Adrenal gland (tissue), 12 donors: Measurements from ENCODE around the gene VSTM2B. TPM values are rescaled to one million over a fixed set of nuclear protein-coding genes. Genes with fewer than 3 reads are reported as not detected.
A peak's percentile ranks its signal among the peaks of the same experiment; 100 is the strongest.

Experiments
- DNase-seq, 7 donors: peaks; one replicate each; pipeline ENCODE4 v3.0.0-alpha.2; 2019 to 2020
- H3K27ac ChIP-seq, 5 donors: fragments of 200-600 bp; sonication (generic) in 4 of 5; 1 replicate in 3 of 5; 2 replicates in 2 of 5; pipeline versions ENCODE4 v1.5.1 to v1.8.0; 2016 to 2020; ENCODE audit warnings: mild to moderate bottlenecking in 1 of 5
- H3K27me3 ChIP-seq: fragments of 200-600 bp; 2 replicates; pipeline ENCODE4 v1.8.0; 2021
- H3K36me3 ChIP-seq, 2 donors: fragments of 200-600 bp; replicated peaks in 1 of 2; 1 replicate in 1 of 2; 2 replicates in 1 of 2; pipeline versions ENCODE4 v1.5.1 to v1.8.0; 2018 to 2022
- H3K4me1 ChIP-seq, 2 donors: fragments of 200-600 bp; replicated peaks in 1 of 2; 1 replicate in 1 of 2; 2 replicates in 1 of 2; pipeline versions ENCODE4 v1.5.1 to v1.8.0; 2018 to 2021
- H3K4me3 ChIP-seq, 4 donors: fragments of 200-600 bp; sonication (generic) in 3 of 4; one replicate each; pipeline ENCODE4 v1.5.1; 2016 to 2018
- H3K9me3 ChIP-seq, 3 donors: fragments of 200-600 bp; sonication (generic) in 1 of 3; replicated peaks in 1 of 3; 1 replicate in 2 of 3; 2 replicates in 1 of 3; pipeline versions ENCODE4 v1.5.1 to v1.8.0; 2016 to 2021
- CTCF ChIP-seq, 6 experiments: fragments of 450-650 bp in 4 of 6; fragments of 200-600 bp in 2 of 6; sonication (generic) in 1 of 6; IDR thresholded peaks; 1 replicate in 5 of 6; 2 replicates in 1 of 6; pipeline versions ENCODE4 v1.5.1 to v1.8.0; 2016 to 2021; ENCODE audit warnings: antibody characterized with exemption in 6 of 6, mild to moderate bottlenecking in 2 of 6, moderate library complexity in 1 of 6
- POLR2A ChIP-seq, 2 donors: fragments of 450-650 bp; IDR thresholded peaks; one replicate each; pipeline ENCODE4 v1.6.1; 2017; ENCODE audit warnings: antibody characterized with exemption in 2 of 2, mild to moderate bottlenecking in 2 of 2, moderate library complexity in 1 of 2
- WGBS, 4 donors: extraction: QIAGEN DNeasy Blood & Tissue Kit in 2 of 4; methylation state at CpG; one replicate each; pipeline versions ENCODE4 v1.1.5 to v1.1.7; 2013 to 2017; 5-methylcytosine and 5-hydroxymethylcytosine counted together
- intact Hi-C, 2 donors: fragments of 100-400 bp; cut with DNase I; formaldehyde crosslinking; loops; one replicate each; pipeline versions ENCODE4 v1.14.1 to v1.15.0; 2022 to 2023
- polyA plus RNA-seq, 3 donors: library from polyadenylated mRNA; stranded (reverse); fragments of 200-250 nt in 2 of 3; fragments of 350-450 nt in 1 of 3; fragmentation: Illumina TruSeq in 1 of 3; extraction: RNeasy Lipid Tissue Mini Kit (QIAGEN cat#74804) in 1 of 3; gene quantifications; one replicate each; pipeline ENCODE4 v1.2.3, GENCODE V29; 2013 to 2014
- total RNA-seq, 9 donors: library from RNA; depleted of rRNA in 4 of 9; stranded (reverse); fragments of >200 nt in 4 of 9; fragments of 120-200 nt in 1 of 9; fragmentation: NEBNext Ultra II Directional in 1 of 9; extraction: Animal tissue kit (Norgen Biotek cat#: 25700) in 1 of 9; gene quantifications; one replicate each; pipeline versions ENCODE4 v1.1.0 to v1.2.4, GENCODE V29; 2013 to 2023
- donor health status: healthy with polysubstance abuse.
- donor health status: Bipolar disorder and iron deficiency.
- donor health status: DM: yes; HTN: yes; CAD: no.
- donor health status: DM: no; HTN: no; CAD: no.
- donor health status: DM: no; HTN: no; CAD: no.
- donor health status: DM: yes; HTN: yes; CAD: no.

The VSTM2B gene
- total and polyA plus RNA-seq, 12 donors: 0.09 to 1.3 (median 0.64) TPM; not detected in 8

- Histone ChIP-seq H3K27ac (no peak overlapping the region), H3K9me3 (no peaks in the 10 kb centered on the region), H3K36me3 (no peaks in the 10 kb centered on the region), H3K27me3 (peaks cover 13% of the 10 kb centered on the region), H3K4me1 (no peaks in the 10 kb centered on the region), H3K4me3 (no peak overlapping the region)
- 51 to 64% (median 56%) methylated on average over 3 of the region's 3 CpGs for WGBS, 4 donors
- TF ChIP-seq CTCF (IDR thresholded peaks at IDR 0.05): no peak
- TF ChIP-seq POLR2A (IDR thresholded peaks at IDR 0.05): no peak
- intact Hi-C loops: no loop called here
- DNase-seq: no peak
Measured at GRCh38 chr19:29598496-29598895, 72.7 kb downstream of the VSTM2B start.

GRCh38 chr19:29603308-29603707, 77.5 kb downstream of the VSTM2B start:
- 75 to 87% (median 82%) methylated on average over 5 of the region's 5 CpGs for WGBS, 4 donors
- H3K27me3 ChIP-seq: no peaks in the 10 kb centered on the region
- no peak overlapping the region for H3K27ac ChIP-seq
- H3K9me3 ChIP-seq: no peaks in the 10 kb centered on the region
- no peaks in the 10 kb centered on the region for H3K36me3 ChIP-seq
- no peak for DNase-seq
- peaks cover 5 to 16% of the 10 kb centered on the region in 2 donors for H3K4me1 ChIP-seq
- intact Hi-C loops: no loop called here
- TF ChIP-seq POLR2A (IDR thresholded peaks at IDR 0.05): no peak
- TF ChIP-seq CTCF (IDR thresholded peaks at IDR 0.05): no peak
- no peak overlapping the region for H3K4me3 ChIP-seq

GRCh38 chr19:29605653-29606419, 80.0 kb downstream of the VSTM2B start, which contains the start of gene POP4:
Gene POP4 (plus strand): TSS chr19:29606283. CDS start chr19:29606319, 36 bp downstream.
- no peaks in the 10 kb centered on the region for H3K9me3 ChIP-seq
- TF ChIP-seq CTCF (IDR thresholded peaks at IDR 0.05) (no peak), POLR2A (IDR thresholded peaks at IDR 0.05) (peak; percentile 97 to 99)
- peaks cover 5 to 16% of the 10 kb centered on the region in 2 donors for H3K4me1 ChIP-seq
- 0 to 1% (median 0%) methylated on average over 24 to 47 of the region's 47 CpGs for WGBS, 4 donors
- intact Hi-C loops: loop anchor here in 1 of 2 donors (5.0 kb wide), 1 partner anchor 111 kb away; the partner anchor contains the start of gene C19orf12
- peaks cover 0 to 13% of the 10 kb centered on the region in 2 donors for H3K36me3 ChIP-seq
- no peaks in the 10 kb centered on the region for H3K27me3 ChIP-seq
- H3K4me3 ChIP-seq: peak within 1 kb of the TSS; percentile 73 to 90 (median 82)
- DNase-seq: peak; percentile 97 to 99 (median 98)
- peak within 1 kb of the TSS; percentile 83 to 97 (median 94) for H3K27ac ChIP-seq

- DNase-seq: no peak
- peaks cover 5 to 16% of the 10 kb centered on the region in 2 donors for H3K4me1 ChIP-seq
- peak overlapping the region; percentile 83 to 97 (median 94) for H3K27ac ChIP-seq
- no peaks in the 10 kb centered on the region for H3K27me3 ChIP-seq
- no peaks in the 10 kb centered on the region for H3K9me3 ChIP-seq
- 1 to 2% (median 2%) methylated on average over 12 of the region's 12 CpGs for WGBS, 4 donors
- peaks cover 0 to 17% of the 10 kb centered on the region in 2 donors for H3K36me3 ChIP-seq
- H3K4me3 ChIP-seq: peak overlapping the region; percentile 73 to 90 (median 82)
- intact Hi-C loops: loop anchor here in 1 of 2 donors (5.0 kb wide), 1 partner anchor 111 kb away; the partner anchor contains the start of gene C19orf12
- no peak for TF ChIP-seq POLR2A (IDR thresholded peaks at IDR 0.05)
- no peak for TF ChIP-seq CTCF (IDR thresholded peaks at IDR 0.05)
Measured at GRCh38 chr19:29606420-29606747, 80.6 kb downstream of the VSTM2B start.
